ENCODE data around the gene NMU. TPM values are rescaled to one million over a fixed set of nuclear protein-coding genes. Genes with fewer than 3 reads are reported as not detected.
"Not testable (repeated sequence)": the region's sequence is repeated elsewhere in the genome, so short reads cannot be mapped to it uniquely, and the experiment has no call there.

NMU gene
- polyA plus RNA-seq, 2 of the 4 experiments (the other 2 are of a cell fraction), result 0.13 to 0.45 TPM

DNA sequence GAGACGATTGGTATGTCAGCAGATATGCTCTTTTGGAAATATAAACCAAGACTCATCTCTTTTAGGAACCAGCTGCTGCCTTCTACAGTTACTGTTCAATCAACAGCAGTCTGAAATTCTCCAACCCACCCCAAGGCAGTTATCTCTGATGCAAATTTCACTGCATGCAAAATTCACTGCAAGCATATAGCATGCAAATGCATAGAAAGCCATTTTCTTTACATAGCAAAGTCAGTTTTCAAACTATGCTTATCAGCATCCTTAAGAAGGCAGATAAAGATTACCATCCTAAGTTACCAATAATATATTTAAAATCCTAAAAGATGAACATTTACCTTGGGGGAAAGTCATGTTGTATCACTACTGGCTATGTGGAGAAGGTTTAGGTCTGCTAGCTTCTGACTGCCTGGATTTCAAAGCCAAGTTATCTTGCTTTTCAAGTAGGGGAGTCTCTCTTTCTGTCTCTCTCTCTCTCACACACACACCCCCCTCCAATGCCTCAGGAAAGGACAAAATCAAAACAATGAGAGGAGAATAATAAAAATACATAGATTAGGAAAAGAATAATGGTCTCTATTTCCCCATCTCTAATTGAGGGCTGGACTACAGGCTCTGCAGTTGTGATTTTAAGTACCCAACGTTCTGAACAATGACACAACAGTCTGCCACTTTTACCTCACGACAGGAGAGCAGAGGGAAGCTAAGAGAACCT lies 1.5 kb downstream of the NMU start:
- ATAC-seq (no peak), DNase-seq (ENCODE audit: low read depth in 1 of 2, low spot score in 1 of 2) (no peak), FAIRE-seq (no peak)
- POLR2A ChIA-PET, result no interaction called here
- H3K9me3 ChIP-seq, result no peaks in the 10 kb centered on the region; the same call in 2 of the 3 replicates
- CTCF ChIA-PET, result interaction anchor here (1.2 kb wide), 1 partner anchor 189 kb away, joined by 6 read pairs; no protein-coding TSS in a partner anchor
- no peak overlapping the region for H3K4me2 ChIP-seq
- H3K4me1 ChIP-seq, result no peaks in the 10 kb centered on the region
- H3K4me3 ChIP-seq, result no peak overlapping the region
- no peak overlapping the region for H3K27ac ChIP-seq
- 19% methylated on average over 3 of the region's 3 CpGs for WGBS (ENCODE audit: missing lambda C conversion rate)
- TF ChIP-seq, protein P1, sequence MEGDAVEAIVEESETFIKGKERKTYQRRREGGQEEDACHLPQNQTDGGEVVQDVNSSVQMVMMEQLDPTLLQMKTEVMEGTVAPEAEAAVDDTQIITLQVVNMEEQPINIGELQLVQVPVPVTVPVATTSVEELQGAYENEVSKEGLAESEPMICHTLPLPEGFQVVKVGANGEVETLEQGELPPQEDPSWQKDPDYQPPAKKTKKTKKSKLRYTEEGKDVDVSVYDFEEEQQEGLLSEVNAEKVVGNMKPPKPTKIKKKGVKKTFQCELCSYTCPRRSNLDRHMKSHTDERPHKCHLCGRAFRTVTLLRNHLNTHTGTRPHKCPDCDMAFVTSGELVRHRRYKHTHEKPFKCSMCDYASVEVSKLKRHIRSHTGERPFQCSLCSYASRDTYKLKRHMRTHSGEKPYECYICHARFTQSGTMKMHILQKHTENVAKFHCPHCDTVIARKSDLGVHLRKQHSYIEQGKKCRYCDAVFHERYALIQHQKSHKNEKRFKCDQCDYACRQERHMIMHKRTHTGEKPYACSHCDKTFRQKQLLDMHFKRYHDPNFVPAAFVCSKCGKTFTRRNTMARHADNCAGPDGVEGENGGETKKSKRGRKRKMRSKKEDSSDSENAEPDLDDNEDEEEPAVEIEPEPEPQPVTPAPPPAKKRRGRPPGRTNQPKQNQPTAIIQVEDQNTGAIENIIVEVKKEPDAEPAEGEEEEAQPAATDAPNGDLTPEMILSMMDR (IDR thresholded peaks at IDR 0.05), result no peak
- TF ChIP-seq MYC (IDR thresholded peaks at IDR 0.05; ENCODE audit: borderline replicate concordance, low read length) (no peak), CEBPB (IDR thresholded peaks at IDR 0.05) (no peak), FOSB (CRISPR knock-in tag; IDR thresholded peaks at IDR 0.05) (no peak)
- TF ChIP-seq, protein P2, sequence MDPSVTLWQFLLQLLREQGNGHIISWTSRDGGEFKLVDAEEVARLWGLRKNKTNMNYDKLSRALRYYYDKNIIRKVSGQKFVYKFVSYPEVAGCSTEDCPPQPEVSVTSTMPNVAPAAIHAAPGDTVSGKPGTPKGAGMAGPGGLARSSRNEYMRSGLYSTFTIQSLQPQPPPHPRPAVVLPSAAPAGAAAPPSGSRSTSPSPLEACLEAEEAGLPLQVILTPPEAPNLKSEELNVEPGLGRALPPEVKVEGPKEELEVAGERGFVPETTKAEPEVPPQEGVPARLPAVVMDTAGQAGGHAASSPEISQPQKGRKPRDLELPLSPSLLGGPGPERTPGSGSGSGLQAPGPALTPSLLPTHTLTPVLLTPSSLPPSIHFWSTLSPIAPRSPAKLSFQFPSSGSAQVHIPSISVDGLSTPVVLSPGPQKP (IDR thresholded peaks at IDR 0.05; ENCODE audit: low read depth, low read length), result no peak
- TF ChIP-seq, protein P3, sequence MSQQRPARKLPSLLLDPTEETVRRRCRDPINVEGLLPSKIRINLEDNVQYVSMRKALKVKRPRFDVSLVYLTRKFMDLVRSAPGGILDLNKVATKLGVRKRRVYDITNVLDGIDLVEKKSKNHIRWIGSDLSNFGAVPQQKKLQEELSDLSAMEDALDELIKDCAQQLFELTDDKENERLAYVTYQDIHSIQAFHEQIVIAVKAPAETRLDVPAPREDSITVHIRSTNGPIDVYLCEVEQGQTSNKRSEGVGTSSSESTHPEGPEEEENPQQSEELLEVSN (IDR thresholded peaks at IDR 0.05; ENCODE audit: borderline replicate concordance, low read depth), result no peak

DNA sequence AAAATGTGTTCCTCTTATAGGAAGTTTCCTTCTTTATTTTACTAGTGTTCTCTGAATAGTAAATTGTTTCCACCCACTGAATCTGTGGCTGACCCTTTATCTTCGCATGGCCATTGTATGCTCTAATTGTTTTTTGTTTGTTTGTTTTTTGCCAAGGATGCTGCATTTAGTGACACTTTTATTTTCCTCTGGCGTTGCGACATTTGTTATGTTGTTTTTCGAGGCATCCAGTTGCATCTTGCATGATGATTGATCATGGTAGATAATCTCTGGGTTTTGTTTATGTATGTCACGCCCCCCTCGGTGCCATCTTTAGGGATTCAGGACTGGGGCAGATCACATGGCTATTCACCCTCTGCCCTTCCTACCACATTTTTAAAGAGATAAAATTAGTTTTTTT lies 2.2 kb downstream of the NMU start:
- Histone ChIP-seq H3K4me1 (no peaks in the 10 kb centered on the region), H3K4me2 (no peak overlapping the region), H3K4me3 (no peak overlapping the region), H3K27ac (no peak overlapping the region), H3K9me3 (no peaks in the 10 kb centered on the region; the same call in 2 of the 3 replicates)
- WGBS (ENCODE audit: missing lambda C conversion rate), result 65% methylated on average over 6 of the region's 6 CpGs
- no peak for TF ChIP-seq FOXS1 (CRISPR knock-in tag; IDR thresholded peaks at IDR 0.05)
- ATAC-seq (no peak), DNase-seq (ENCODE audit: low read depth in 1 of 2, low spot score in 1 of 2) (no peak), FAIRE-seq (no peak)
- CTCF ChIA-PET, result no interaction called here
- POLR2A ChIA-PET, result no interaction called here

DNA sequence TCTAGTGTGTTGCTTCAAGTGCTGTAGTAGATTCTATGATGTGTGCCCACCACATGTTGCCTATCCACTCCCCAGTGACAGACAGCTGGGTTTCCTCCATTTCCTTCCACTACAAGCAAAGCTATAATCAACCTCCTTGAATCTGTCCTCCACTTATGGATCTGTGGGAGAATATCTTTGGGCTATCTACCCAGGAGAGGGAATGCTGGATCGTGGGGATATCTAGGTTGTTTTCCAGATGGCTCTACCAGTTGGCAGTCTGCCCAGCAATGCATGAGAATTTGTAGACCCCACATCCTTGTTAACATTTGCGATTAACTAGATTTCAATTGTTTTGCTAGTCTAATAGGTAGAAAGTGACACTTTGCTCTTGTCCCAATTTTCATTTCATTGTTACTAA lies 10.3 kb downstream of the NMU start:
- H3K4me2 ChIP-seq, result no peak overlapping the region
- CTCF ChIA-PET, result no interaction called here
- no peak overlapping the region for H3K4me3 ChIP-seq
- TF ChIP-seq, protein P1 (IDR thresholded peaks at IDR 0.05), result no peak
- TF ChIP-seq, protein P4, sequence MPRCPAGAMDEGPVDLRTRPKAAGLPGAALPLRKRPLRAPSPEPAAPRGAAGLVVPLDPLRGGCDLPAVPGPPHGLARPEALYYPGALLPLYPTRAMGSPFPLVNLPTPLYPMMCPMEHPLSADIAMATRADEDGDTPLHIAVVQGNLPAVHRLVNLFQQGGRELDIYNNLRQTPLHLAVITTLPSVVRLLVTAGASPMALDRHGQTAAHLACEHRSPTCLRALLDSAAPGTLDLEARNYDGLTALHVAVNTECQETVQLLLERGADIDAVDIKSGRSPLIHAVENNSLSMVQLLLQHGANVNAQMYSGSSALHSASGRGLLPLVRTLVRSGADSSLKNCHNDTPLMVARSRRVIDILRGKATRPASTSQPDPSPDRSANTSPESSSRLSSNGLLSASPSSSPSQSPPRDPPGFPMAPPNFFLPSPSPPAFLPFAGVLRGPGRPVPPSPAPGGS (IDR thresholded peaks at IDR 0.05), result no peak
- TF ChIP-seq MYC (IDR thresholded peaks at IDR 0.05; ENCODE audit: borderline replicate concordance, low read length), result no peak
- TF ChIP-seq NPAS2 (CRISPR knock-in tag; IDR thresholded peaks at IDR 0.05; ENCODE audit: borderline replicate concordance), result no peak
- TF ChIP-seq, protein P3 (IDR thresholded peaks at IDR 0.05; ENCODE audit: borderline replicate concordance, low read depth), result no peak
- TF ChIP-seq GATA3 (IDR thresholded peaks at IDR 0.05; ENCODE audit: borderline replicate concordance), result no peak
- POLR2A ChIA-PET, result no interaction called here
- no peaks in the 10 kb centered on the region; the same call in 2 of the 3 replicates for H3K9me3 ChIP-seq
- no peaks in the 10 kb centered on the region for H3K4me1 ChIP-seq
- H3K27ac ChIP-seq, result no peak overlapping the region
- DNase-seq (ENCODE audit: low read depth in 1 of 2, low spot score in 1 of 2), result no peak
- 46% methylated on average over 2 of the region's 2 CpGs for WGBS (ENCODE audit: missing lambda C conversion rate)
- no peak for ATAC-seq
- FAIRE-seq, result no peak

DNA sequence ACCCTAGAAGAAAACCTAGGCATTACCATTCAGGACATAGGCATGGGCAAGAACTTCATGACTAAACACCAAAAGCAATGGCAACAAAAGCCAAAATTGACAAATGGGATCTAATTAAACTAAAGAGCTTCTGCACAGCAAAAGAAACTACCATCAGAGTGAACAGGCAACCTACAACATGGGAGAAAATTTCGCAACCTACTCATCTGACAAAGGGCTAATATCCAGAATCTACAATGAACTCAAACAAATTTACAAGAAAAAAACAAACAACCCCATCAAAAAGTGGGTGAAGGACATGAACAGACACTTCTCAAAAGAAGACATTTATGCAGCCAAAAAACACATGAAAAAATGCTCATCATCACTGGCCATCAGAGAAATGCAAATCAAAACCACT lies 12.0 kb downstream of the NMU start:
- ATAC-seq; H3K4me3 ChIP-seq; CTCF ChIA-PET; H3K4me1 ChIP-seq; POLR2A ChIA-PET; FAIRE-seq; H3K27ac ChIP-seq; DNase-seq (ENCODE audit: low read depth in 1 of 2, low spot score in 1 of 2); H3K9me3 ChIP-seq; H3K4me2 ChIP-seq: not testable (repeated sequence)
- 0% methylated on average over 1 of the region's 1 CpG for WGBS (ENCODE audit: missing lambda C conversion rate)

All from A549 (cell line).